Measurements from ENCODE around the gene SUPT5H. TPM values are rescaled to one million over a fixed set of nuclear protein-coding genes. Genes with fewer than 3 reads are reported as not detected.

Gene SUPT5H
- total RNA-seq, 3 donors from 2014 or later = 101 to 122 (median 102) TPM

GRCh38 chr19:39434123-39435076, 11.0 kb upstream of the SUPT5H start:
- no peak overlapping the region for H3K4me3 ChIP-seq
- peaks cover 24% of the 10 kb centered on the region for H3K4me1 ChIP-seq (ENCODE audit: low read depth)
- no peaks in the 10 kb centered on the region for H3K9me3 ChIP-seq
- ATAC-seq = no peak
- TF ChIP-seq CTCF (IDR thresholded peaks at IDR 0.05) = no peak
- H3K36me3 ChIP-seq (ENCODE audit: low read depth) = peaks cover 5% of the 10 kb centered on the region
- no peak for DNase-seq
- intact Hi-C loops (cut with DNase I, micrococcal nuclease) = no loop called here

- peak; percentile 10 for TF ChIP-seq CTCF (IDR thresholded peaks at IDR 0.05)
- intact Hi-C loops (cut with DNase I, micrococcal nuclease) = no loop called here
These were observed 9.7 kb upstream of the SUPT5H start, which contains the start of gene RPS16 for GRCh38 chr19:39435499-39436349. RPS16 (minus strand) TSS chr19:39435949; CDS start chr19:39435895, 54 bp downstream.

GRCh38 chr19:39436350-39436716, 9.0 kb upstream of the SUPT5H start:
- Histone ChIP-seq H3K4me1 (ENCODE audit: low read depth) (peaks cover 21% of the 10 kb centered on the region), H3K4me3 (peak overlapping the region; percentile 66), H3K9me3 (no peaks in the 10 kb centered on the region), H3K36me3 (ENCODE audit: low read depth) (peaks cover 5% of the 10 kb centered on the region)
- intact Hi-C loops (cut with DNase I, micrococcal nuclease) = no loop called here
- ATAC-seq = no peak
- no peak for TF ChIP-seq CTCF (IDR thresholded peaks at IDR 0.05)
- no peak for DNase-seq

More at GRCh38 chr19:39435499-39436349, 9.7 kb upstream of the SUPT5H start, which contains the start of gene RPS16:
- ATAC-seq = peak; percentile 100
- Histone ChIP-seq H3K4me3 (peak within 1 kb of the TSS; percentile 66), H3K4me1 (ENCODE audit: low read depth) (peaks cover 24% of the 10 kb centered on the region), H3K9me3 (no peaks in the 10 kb centered on the region), H3K36me3 (ENCODE audit: low read depth) (peaks cover 5% of the 10 kb centered on the region)
- DNase-seq = peak; percentile 98 to 100 (median 99)

GRCh38 chr19:39438270-39438934, 7.0 kb upstream of the SUPT5H start:
- DNase-seq (no peak), ATAC-seq (no peak)
- Histone ChIP-seq H3K4me1 (ENCODE audit: low read depth) (peaks cover 21% of the 10 kb centered on the region), H3K4me3 (no peak overlapping the region), H3K9me3 (no peaks in the 10 kb centered on the region), H3K36me3 (ENCODE audit: low read depth) (peaks cover 2% of the 10 kb centered on the region)
- TF ChIP-seq CTCF (IDR thresholded peaks at IDR 0.05) = no peak
- intact Hi-C loops (cut with DNase I, micrococcal nuclease) = no loop called here

GRCh38 chr19:39444598-39445195, 685 bp upstream of the SUPT5H start:
- intact Hi-C loops (cut with DNase I, micrococcal nuclease) = no loop called here
- H3K9me3 ChIP-seq = no peaks in the 10 kb centered on the region
- peak in 1 of 3 donors; percentile 29 for DNase-seq
- peaks cover 12% of the 10 kb centered on the region for H3K4me1 ChIP-seq (ENCODE audit: low read depth)
- no peak for ATAC-seq
- no peak for TF ChIP-seq CTCF (IDR thresholded peaks at IDR 0.05)
- peak overlapping the region; percentile 72 for H3K4me3 ChIP-seq
- H3K36me3 ChIP-seq (ENCODE audit: low read depth) = no peaks in the 10 kb centered on the region
